Measurements from ENCODE around the gene ZNF506. TPM values are rescaled to one million over a fixed set of nuclear protein-coding genes. Genes with fewer than 3 reads are reported as not detected.

ZNF506 gene
- total RNA-seq, 1 donor from 2014 or later = 19.9 TPM

DNA sequence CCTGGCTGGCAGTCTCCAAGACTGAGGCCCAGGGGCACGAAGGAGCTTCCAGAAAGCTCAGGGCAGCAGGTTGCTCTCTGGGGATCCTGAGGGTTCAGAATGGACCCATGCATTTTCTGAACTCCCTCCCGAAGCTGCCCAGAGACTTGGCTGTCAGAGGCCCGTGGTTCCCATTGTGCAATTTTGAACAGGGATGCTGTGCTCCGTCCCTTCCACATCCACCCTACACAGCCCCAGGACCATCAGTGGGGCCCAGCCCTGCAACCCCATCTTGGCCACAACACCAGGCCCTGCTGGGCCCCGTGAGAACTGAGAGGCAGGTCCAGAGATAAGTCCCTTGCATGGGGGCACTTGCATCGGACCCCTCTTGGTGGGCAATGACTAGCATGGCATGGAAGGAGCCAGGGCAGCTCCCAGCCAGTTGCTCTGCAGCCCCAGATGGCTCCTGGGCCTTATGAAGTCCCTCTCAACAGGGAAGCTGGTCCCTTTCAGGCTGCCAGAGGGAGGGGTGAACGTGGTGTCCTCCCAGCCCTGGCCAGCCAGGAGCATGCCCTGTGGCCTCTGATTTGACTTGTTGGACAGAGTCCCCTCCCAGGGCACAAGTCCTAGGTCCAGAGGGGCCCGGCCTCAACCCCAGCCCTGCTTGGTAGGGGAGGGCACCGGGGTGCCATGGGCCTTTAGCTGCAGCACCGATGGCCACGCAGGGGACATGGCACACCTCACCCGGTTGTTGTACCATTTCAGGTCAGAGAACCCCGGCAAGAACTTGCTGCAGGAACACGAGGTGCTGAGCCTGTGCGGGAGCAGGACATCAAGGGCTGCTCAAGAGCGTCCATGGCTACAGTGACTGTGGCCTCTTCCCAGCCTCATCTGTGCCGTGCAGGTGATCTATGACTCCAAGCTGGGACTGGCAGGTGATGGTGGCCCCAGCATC lies 71.4 kb downstream of the ZNF506 start:
- Mint-ChIP-seq H3K9me3 (ENCODE audit: unreplicated experiment) (peaks cover 11% of the 10 kb centered on the region), H3K36me3 (ENCODE audit: low read depth, unreplicated experiment) (peaks cover 12% of the 10 kb centered on the region), H3K27ac (ENCODE audit: unreplicated experiment) (no peak overlapping the region), H3K4me1 (ENCODE audit: unreplicated experiment) (no peaks in the 10 kb centered on the region), H3K27me3 (ENCODE audit: unreplicated experiment) (peaks cover 6% of the 10 kb centered on the region), H3K4me3 (ENCODE audit: unreplicated experiment) (no peak overlapping the region)
- no peak for DNase-seq (ENCODE audit: low spot score)
- TF ChIP-seq, protein P1, sequence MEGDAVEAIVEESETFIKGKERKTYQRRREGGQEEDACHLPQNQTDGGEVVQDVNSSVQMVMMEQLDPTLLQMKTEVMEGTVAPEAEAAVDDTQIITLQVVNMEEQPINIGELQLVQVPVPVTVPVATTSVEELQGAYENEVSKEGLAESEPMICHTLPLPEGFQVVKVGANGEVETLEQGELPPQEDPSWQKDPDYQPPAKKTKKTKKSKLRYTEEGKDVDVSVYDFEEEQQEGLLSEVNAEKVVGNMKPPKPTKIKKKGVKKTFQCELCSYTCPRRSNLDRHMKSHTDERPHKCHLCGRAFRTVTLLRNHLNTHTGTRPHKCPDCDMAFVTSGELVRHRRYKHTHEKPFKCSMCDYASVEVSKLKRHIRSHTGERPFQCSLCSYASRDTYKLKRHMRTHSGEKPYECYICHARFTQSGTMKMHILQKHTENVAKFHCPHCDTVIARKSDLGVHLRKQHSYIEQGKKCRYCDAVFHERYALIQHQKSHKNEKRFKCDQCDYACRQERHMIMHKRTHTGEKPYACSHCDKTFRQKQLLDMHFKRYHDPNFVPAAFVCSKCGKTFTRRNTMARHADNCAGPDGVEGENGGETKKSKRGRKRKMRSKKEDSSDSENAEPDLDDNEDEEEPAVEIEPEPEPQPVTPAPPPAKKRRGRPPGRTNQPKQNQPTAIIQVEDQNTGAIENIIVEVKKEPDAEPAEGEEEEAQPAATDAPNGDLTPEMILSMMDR (IDR thresholded peaks at IDR 0.05; ENCODE audit: unreplicated experiment) = no peak

DNA sequence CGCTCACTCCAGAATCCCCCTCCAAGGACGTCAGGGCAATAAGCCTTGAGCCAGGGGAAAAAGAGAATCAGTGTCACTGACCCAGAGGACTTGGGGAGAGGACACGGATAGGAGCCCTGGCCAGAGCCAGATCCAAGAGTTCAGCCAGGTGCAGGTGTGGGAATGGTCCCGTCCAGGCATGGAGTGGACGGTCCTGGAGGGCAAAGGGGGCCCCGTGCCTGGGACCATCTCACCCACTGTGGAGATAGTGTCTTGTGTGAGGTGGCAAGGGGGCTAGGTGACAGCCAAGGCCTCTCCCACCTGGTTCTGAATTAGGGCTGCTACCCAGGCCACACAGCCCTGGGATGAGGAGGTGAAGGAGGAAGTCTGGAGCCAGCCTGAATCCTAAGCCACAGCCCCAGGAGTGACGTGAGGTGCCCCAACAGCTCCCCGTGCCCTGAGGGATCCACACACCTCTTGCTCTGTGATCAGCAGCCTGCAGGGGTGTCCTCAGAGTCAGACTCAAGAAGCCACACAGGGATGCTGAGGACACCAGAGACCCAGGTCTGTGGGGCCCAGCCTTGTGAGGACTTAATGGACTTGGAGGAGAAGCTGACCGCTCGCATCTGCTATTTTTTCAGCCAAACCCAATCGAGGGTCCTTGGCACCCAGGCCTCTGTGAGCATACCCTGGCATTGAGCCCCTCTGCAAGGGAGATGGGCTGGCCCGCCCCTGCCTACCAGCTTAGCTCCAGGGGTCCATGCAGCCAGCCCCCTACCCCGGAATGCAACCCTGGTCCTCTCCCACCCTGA lies 72.2 kb downstream of the ZNF506 start:
- H3K4me1 Mint-ChIP-seq (ENCODE audit: unreplicated experiment) = no peaks in the 10 kb centered on the region
- H3K9me3 Mint-ChIP-seq (ENCODE audit: unreplicated experiment) = peaks cover 11% of the 10 kb centered on the region
- DNase-seq (ENCODE audit: low spot score) = no peak
- H3K36me3 Mint-ChIP-seq (ENCODE audit: low read depth, unreplicated experiment) = peaks cover 9% of the 10 kb centered on the region
- H3K27me3 Mint-ChIP-seq (ENCODE audit: unreplicated experiment) = peaks cover 8% of the 10 kb centered on the region
- TF ChIP-seq, protein P1 (IDR thresholded peaks at IDR 0.05; ENCODE audit: unreplicated experiment) = no peak
- H3K4me3 Mint-ChIP-seq (ENCODE audit: unreplicated experiment) = no peak overlapping the region
- no peak overlapping the region for H3K27ac Mint-ChIP-seq (ENCODE audit: unreplicated experiment)

DNA sequence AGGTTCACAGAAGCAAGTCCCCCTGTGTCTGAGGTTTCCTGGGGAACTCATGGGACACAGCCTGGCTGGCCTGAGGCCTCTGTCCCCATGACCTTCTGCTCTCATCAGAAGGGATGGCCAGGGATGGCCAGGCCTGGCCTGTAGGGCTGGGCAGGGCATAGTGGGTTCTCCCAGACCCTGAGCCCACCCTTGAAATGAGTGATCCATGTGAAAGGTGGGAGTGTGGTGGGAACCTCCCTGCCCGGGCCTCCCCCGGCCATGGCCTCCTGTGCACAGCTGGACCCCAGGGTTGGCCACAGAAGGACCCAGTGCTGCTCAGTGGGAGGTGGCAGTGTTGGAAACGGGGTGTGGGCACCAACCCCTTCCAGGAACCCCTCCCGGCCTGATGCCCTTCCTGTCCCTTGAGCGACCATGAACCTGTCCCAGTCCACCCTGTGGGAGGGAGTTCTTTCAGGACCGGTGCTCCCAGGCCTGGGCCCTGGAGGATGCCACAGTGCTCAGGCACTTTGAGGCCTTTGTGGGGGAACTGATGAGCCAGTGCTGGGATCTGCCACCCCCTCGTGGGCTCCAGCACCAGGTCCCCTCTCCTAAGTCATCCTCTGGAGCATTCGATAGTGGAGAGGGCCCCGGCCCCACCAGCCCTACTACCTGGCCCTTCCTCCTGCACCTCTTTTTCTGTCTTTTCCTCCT lies 73.2 kb downstream of the ZNF506 start:
- H3K27me3 Mint-ChIP-seq (ENCODE audit: unreplicated experiment) = peaks cover 8% of the 10 kb centered on the region
- TF ChIP-seq, protein P1 (IDR thresholded peaks at IDR 0.05; ENCODE audit: unreplicated experiment) = no peak
- H3K9me3 Mint-ChIP-seq (ENCODE audit: unreplicated experiment) = peaks cover 11% of the 10 kb centered on the region
- DNase-seq (ENCODE audit: low spot score) = no peak
- H3K4me3 Mint-ChIP-seq (ENCODE audit: unreplicated experiment) = no peak overlapping the region
- no peak overlapping the region for H3K27ac Mint-ChIP-seq (ENCODE audit: unreplicated experiment)
- H3K36me3 Mint-ChIP-seq (ENCODE audit: low read depth, unreplicated experiment) = peaks cover 9% of the 10 kb centered on the region
- no peaks in the 10 kb centered on the region for H3K4me1 Mint-ChIP-seq (ENCODE audit: unreplicated experiment)

DNA sequence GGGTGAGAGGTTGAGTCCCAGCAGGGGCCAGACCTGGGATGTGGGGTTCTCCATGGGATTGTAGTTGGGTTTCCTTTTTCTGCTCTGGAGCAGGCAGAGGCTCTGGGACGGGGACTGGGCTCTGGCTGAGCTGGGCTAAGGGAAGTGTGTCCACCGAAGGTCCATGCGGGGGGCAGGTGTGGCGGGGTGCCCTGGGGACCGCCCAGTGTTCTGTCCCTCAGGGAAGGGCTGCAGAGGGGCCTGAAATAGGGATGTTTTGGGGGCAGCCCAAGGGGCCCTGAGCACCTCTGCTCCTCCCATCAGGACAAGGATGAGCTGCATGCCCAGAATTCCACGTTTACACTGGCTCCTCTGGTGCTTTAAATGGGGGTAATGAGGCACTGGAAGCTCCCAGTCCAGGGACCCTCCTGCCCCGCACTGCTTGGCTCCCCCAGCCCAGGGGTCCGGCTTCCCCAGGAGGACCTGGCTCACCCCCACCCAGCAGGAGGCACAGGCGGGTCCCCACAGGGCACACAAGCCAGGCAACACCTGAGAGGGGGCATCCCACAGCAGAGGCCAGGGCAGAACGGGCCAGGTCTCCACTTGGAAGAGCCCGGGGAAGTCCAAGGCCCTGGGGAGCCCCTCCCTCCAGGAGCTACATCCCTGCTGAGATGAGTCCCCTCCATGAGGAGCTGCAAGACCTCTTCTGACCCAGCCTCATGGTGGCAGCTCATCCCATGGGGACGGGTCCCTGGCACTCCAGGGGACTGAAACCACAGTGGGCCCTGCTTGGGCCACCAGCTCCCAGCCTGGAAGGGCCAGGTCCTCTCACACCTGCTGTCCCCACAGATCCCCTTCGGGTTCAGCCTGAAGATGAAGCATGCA lies 74.0 kb downstream of the ZNF506 start:
- no peaks in the 10 kb centered on the region for H3K4me1 Mint-ChIP-seq (ENCODE audit: unreplicated experiment)
- H3K9me3 Mint-ChIP-seq (ENCODE audit: unreplicated experiment) = peaks cover 11% of the 10 kb centered on the region
- TF ChIP-seq, protein P1 (IDR thresholded peaks at IDR 0.05; ENCODE audit: unreplicated experiment) = no peak
- H3K27me3 Mint-ChIP-seq (ENCODE audit: unreplicated experiment) = peaks cover 8% of the 10 kb centered on the region
- DNase-seq (ENCODE audit: low spot score) = no peak
- H3K4me3 Mint-ChIP-seq (ENCODE audit: unreplicated experiment) = no peak overlapping the region
- peaks cover 9% of the 10 kb centered on the region for H3K36me3 Mint-ChIP-seq (ENCODE audit: low read depth, unreplicated experiment)
- no peak overlapping the region for H3K27ac Mint-ChIP-seq (ENCODE audit: unreplicated experiment)

All from endothelial cell (in vitro differentiated cells).